DMS 273 treated with DMSO at 0.1 percent for 48 hours (cell line): ENCODE measurements around the gene CDK9.
"Not testable (repeated sequence)": the region's sequence is repeated elsewhere in the genome, so short reads cannot be mapped to it uniquely, and the experiment has no call there.

Source experiments
- DNase-seq: peaks from one replicate; lab custom pipeline; 2025; lab: John Stamatoyannopoulos, UW

The CDK9 gene

GRCh38 chr9:127826253-127826913 is 40.5 kb downstream of the CDK9 start:
- DNase-seq, result no peak

DNA sequence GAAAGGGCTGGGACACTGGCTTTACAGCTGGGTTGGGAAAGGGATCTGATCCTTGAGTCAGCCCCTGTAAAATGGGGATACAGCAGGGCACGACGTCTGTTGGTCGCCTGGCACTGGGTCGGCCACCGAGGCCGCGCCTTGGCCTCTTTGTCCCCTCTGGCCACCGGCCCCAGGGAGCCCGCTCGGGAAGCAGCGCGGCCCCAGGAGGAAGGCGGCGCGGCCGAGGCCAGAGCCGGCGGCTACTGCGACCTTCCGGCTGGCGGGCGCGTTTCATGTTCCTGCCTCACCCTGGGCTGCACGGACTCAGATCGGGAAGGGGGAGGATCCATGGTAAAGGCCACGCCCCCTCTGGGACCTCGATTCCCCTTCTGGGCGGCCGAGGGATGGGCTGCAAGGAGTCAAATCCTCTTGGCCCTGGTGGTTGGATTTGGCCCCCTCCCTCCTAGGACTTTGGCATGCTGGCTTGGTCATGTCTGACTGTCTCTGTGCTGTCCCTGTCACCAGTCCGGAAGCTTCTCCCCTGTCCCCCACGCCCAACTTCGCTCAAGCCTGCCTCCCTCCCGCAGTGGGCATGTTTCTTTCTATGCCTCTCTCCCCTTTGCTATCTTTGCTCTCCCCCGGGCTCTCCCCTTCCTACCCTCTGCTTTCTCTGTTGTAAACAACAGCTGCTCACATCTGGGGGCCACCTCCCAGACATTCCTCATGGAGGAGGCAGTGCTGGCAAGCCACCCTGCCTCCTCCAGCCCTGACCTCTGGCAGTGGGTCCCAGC is 42.6 kb downstream of the CDK9 start:
- peak; percentile 10 for DNase-seq

DNA sequence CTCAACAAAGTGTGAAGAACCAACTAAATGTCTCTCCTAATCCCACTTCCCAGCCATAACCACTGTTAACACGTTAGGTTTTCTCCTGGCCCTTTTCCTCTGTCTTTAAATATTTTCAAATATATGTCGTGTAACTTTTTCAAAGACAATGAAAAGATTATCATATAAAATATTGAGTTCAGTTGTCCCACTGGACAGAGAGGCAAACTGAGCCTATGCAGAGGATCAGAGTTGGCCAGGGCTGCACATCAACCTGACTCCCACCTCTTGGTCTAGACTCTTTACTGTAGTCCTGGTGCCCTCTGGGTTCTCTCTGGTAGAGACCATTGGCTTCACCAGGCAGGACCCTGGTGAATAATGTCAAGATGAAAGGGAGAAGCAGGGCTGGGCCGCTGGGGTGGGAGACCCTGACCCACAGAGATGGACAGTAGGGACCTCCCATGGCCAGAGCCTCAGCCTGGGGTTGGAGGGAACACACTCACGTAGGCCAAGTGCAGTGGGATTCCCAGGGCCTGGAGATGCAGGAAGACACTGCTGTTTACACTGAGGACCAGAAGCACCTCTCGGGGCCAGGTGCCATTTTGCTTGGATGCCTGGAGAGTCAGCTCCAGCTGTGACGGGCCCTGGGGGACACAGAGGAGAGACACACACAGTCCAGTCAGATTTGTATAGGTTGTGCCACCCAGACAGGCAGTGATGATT is 43.5 kb downstream of the CDK9 start:
- DNase-seq, result no peak

- DNase-seq, result no peak
Measured at GRCh38 chr9:127832248-127832647, 46.4 kb downstream of the CDK9 start.

- DNase-seq, result no peak
Measured at GRCh38 chr9:127833555-127833954, 47.7 kb downstream of the CDK9 start.

- DNase-seq, result no peak
Measured at GRCh38 chr9:127835991-127836516, 50.2 kb downstream of the CDK9 start.

GRCh38 chr9:127836561-127836960 is 50.7 kb downstream of the CDK9 start:
- not testable (repeated sequence) for DNase-seq

DNA sequence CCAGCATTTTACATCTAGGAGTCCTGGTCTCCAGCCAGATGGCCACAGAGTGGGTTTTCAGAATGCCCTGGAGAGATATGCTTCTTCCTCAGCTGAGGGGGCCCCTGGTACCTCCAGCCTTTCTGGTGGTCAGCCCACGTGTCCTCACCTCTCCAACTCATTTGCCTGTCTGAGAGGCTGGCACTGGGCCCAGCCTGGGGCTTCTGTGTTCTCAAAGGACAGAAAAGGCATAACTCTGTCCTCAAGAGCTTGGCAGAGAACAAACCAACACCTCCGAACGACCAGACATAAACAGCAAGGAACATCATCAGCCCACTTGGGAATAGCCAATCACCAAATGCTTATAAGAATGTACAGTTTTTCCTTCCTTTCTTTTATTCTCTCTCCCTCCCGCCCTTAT is 51.5 kb downstream of the CDK9 start:
- DNase-seq, result no peak

GRCh38 chr9:127838375-127839078 is 52.7 kb downstream of the CDK9 start:
- DNase-seq, result no peak
